ENCODE results near the gene ZNF827.

Gene ZNF827

DNA sequence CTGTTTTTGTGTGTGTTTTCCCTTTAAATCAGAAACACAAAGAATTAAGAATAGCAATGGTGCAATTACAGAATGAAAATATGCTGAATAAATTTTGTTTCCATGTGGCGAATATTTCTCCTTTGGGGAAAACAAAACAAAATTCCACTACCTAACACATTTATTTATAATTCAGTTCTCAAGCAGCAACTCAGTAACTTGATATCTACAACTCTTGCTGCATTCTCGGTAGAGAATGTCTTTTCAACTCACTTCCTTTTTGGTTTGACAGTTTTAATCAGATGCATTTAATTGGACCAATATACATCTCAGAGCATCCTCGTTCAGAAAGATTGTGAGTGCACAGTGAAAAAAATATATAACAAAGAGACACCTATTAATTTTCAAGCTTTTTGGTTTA lies 30.8 kb downstream of the ZNF827 start:
- TF ChIP-seq, protein P1, sequence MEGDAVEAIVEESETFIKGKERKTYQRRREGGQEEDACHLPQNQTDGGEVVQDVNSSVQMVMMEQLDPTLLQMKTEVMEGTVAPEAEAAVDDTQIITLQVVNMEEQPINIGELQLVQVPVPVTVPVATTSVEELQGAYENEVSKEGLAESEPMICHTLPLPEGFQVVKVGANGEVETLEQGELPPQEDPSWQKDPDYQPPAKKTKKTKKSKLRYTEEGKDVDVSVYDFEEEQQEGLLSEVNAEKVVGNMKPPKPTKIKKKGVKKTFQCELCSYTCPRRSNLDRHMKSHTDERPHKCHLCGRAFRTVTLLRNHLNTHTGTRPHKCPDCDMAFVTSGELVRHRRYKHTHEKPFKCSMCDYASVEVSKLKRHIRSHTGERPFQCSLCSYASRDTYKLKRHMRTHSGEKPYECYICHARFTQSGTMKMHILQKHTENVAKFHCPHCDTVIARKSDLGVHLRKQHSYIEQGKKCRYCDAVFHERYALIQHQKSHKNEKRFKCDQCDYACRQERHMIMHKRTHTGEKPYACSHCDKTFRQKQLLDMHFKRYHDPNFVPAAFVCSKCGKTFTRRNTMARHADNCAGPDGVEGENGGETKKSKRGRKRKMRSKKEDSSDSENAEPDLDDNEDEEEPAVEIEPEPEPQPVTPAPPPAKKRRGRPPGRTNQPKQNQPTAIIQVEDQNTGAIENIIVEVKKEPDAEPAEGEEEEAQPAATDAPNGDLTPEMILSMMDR (IDR thresholded peaks at IDR 0.05): no peak
- Histone ChIP-seq H3K36me3 (no peaks in the 10 kb centered on the region), H3K27ac (no peak overlapping the region)

DNA sequence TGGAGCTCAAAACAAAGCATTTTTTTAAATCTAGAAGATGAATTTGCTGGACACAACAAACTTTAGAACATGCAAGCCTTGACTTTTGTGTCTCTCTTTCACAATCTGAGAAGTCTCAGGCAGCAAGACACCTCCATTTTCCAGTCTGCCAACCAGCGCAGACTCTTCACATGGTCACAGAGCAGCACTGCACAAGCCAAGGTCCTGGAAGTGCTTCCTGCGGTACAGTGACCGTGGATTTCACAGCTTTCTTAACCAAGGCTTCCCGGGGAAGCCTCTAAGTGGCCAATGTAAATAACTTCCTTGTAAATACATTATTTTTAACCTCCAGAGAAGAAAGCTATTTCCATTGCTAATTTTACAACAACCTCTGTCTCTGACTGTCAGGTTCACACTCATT lies 31.2 kb downstream of the ZNF827 start:
- Histone ChIP-seq H3K4me3 (ENCODE audit: low read depth in 1 of 2, low read length in 1 of 2) (no peak overlapping the region), H3K27me3 (no peaks in the 10 kb centered on the region), H3K27ac (no peak overlapping the region), H3K9me3 (no peaks in the 10 kb centered on the region), H3K4me1 (ENCODE audit: control insufficient read depth in 1 of 2, insufficient read depth in 1 of 2, low read depth in 1 of 2, low read length in 1 of 2) (no peaks in the 10 kb centered on the region), H3K36me3 (no peaks in the 10 kb centered on the region)
- TF ChIP-seq, protein P1 (IDR thresholded peaks at IDR 0.05): no peak

More for the DNA sequence above, 30.8 kb downstream of the ZNF827 start:
- Histone ChIP-seq H3K27me3 (no peaks in the 10 kb centered on the region), H3K4me3 (ENCODE audit: low read depth in 1 of 2, low read length in 1 of 2) (no peak overlapping the region), H3K4me1 (ENCODE audit: control insufficient read depth in 1 of 2, insufficient read depth in 1 of 2, low read depth in 1 of 2, low read length in 1 of 2) (no peaks in the 10 kb centered on the region), H3K9me3 (no peaks in the 10 kb centered on the region)

DNA sequence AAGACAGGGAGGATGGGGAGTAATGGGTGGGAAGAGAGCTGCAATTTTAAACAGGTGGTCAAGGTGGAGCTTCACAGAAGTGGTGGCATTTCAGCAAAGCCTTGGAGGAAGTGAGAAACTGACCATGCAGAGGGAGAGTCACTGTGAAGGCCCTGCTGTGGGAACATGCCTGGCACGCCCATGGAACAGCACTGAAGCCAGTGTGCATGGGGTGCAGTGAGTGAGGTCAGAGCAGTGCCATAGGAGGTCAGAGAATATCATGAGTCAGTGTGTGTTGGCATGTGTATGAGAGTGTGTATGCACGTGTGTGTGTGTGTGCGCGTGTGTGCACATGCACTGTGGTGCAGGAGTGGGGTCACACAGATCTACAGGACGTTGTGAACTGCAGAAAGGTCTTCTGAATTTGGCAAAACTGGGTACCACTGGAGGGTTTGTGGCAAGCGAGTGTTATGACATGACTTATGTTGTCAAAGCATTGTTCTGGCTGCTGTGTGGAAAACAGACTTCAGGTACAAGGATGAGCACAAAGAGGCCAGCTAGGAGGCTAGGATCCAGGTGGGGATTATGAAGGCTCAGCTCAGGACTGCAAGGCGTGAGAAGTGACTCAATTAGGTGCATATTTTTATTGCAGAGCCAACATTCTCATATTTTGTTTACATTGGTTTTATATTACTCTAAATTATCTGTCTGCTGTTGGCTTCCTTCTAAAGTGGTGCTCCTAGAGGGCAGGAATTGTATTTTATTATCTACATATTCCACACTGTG lies 34.0 kb downstream of the ZNF827 start:
- TF ChIP-seq, protein P1 (IDR thresholded peaks at IDR 0.05): no peak
- H3K4me1 ChIP-seq (ENCODE audit: control insufficient read depth in 1 of 2, insufficient read depth in 1 of 2, low read depth in 1 of 2, low read length in 1 of 2): no peaks in the 10 kb centered on the region
- H3K27me3 ChIP-seq: no peaks in the 10 kb centered on the region
- H3K36me3 ChIP-seq: no peaks in the 10 kb centered on the region
- H3K9me3 ChIP-seq: no peaks in the 10 kb centered on the region
- no peak overlapping the region for H3K4me3 ChIP-seq (ENCODE audit: low read depth in 1 of 2, low read length in 1 of 2)
- no peak overlapping the region for H3K27ac ChIP-seq

DNA sequence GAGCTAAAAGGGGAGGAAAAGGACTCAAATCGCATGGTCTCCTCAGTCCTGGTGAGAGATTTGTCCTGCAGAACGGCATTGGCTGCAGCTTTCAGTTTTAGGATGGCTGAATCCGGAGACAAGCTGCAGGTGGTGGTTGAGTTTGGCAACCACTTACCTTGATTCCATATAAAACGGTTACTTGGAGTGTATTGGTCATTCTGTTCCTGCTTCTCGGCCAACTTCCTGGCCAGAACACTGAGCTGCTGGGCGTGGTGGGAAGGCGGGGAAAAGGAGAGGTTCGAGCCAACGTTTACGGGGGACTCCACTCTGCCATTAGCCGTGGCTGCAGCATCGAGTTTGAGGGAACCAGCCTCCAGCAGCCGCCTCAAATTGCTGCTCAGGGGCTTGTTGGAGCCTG lies 36.1 kb downstream of the ZNF827 start:
- Histone ChIP-seq H3K9me3 (no peaks in the 10 kb centered on the region), H3K4me3 (ENCODE audit: low read depth in 1 of 2, low read length in 1 of 2) (no peak overlapping the region), H3K27me3 (no peaks in the 10 kb centered on the region), H3K36me3 (no peaks in the 10 kb centered on the region), H3K27ac (no peak overlapping the region), H3K4me1 (ENCODE audit: control insufficient read depth in 1 of 2, insufficient read depth in 1 of 2, low read depth in 1 of 2, low read length in 1 of 2) (no peaks in the 10 kb centered on the region)
- TF ChIP-seq, protein P1 (IDR thresholded peaks at IDR 0.05): no peak

DNA sequence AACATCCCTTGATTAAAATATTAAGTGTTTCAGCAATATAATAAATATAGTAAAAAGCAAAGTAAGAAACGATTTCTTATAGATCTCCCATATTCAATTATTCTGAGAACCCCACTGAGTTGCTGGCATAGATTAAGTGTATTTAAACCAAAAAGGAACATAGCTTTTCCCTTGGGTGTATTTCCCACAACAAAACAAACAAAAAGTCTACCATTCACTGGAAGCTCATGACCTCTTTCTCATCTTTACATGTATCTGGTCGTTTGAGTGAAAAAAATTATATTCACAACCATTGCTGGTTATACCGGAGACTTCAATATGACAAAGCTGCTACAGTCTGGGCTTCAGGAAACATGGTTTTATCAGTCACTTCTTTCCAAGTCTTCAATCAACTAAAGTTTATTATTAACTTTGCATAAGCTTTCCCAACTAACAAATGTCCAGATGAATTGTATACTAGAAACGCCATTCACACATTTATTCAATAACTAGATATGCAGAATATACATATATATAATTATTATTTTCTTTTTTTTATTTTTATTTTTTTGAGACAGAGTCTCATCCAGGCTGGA lies 38.6 kb downstream of the ZNF827 start:
- Histone ChIP-seq H3K4me3 (ENCODE audit: low read depth in 1 of 2, low read length in 1 of 2) (no peak overlapping the region), H3K27ac (no peak overlapping the region), H3K9me3 (no peaks in the 10 kb centered on the region), H3K36me3 (no peaks in the 10 kb centered on the region), H3K27me3 (no peaks in the 10 kb centered on the region), H3K4me1 (ENCODE audit: control insufficient read depth in 1 of 2, insufficient read depth in 1 of 2, low read depth in 1 of 2, low read length in 1 of 2) (no peaks in the 10 kb centered on the region)
- TF ChIP-seq, protein P1 (IDR thresholded peaks at IDR 0.05): no peak
